Posterior cingulate gyrus (tissue), 11 donors: ENCODE data around the gene MMS19.
"Not testable (repeated sequence)": the region's sequence is repeated elsewhere in the genome, so short reads cannot be mapped to it uniquely, and the experiment has no call there.

ENCODE experiments used
- DNase-seq, 10 donors: peaks; one replicate each; pipeline versions ENCODE4 v3.0.0 to v3.0.0-alpha.2; 2020 to 2021; ENCODE audit warnings: mixed read lengths in 3 of 10
- intact Hi-C: fragments of 100-400 bp; cut with DNase I; formaldehyde crosslinking; loops from one replicate; pipeline ENCODE4 v1.15.1; 2023

Gene MMS19

GRCh38 chr10:97508342-97508741 lies 10.1 kb upstream of the MMS19 start:
- intact Hi-C loops, result no loop called here
- DNase-seq, result no peak

GRCh38 chr10:97506199-97506991 lies 8.2 kb upstream of the MMS19 start:
- no peak for DNase-seq
- intact Hi-C loops, result no loop called here

GRCh38 chr10:97505152-97505551 lies 6.9 kb upstream of the MMS19 start:
- intact Hi-C loops, result no loop called here
- DNase-seq, result no peak

- no peak for DNase-seq
- intact Hi-C loops, result no loop called here
These were observed 5.2 kb upstream of the MMS19 start for GRCh38 chr10:97503406-97503805.

- intact Hi-C loops, result no loop called here
- DNase-seq, result no peak
These were observed 4.7 kb upstream of the MMS19 start for GRCh38 chr10:97502916-97503315.

- intact Hi-C loops, result no loop called here
- DNase-seq, result no peak
These were observed 2.0 kb upstream of the MMS19 start for GRCh38 chr10:97500297-97500575.

GRCh38 chr10:97499561-97500296 lies 1.5 kb upstream of the MMS19 start:
- intact Hi-C loops, result loop anchor here (2.0 to 5.0 kb wide), 3 partner anchors 37 to 52 kb away; partner anchors contain the start of genes EXOSC1 and ZDHHC16

GRCh38 chr10:97498841-97499560 lies 779 bp upstream of the MMS19 start, which contains the start of gene UBTD1:
UBTD1 (plus strand) TSS chr10:97498924; CDS start chr10:97499204, 280 bp downstream.
- peak in 6 of 10 donors; percentile 35 to 91 (median 60) for DNase-seq
- intact Hi-C loops, result loop anchor here (2.0 to 5.0 kb wide), 3 partner anchors 37 to 52 kb away; partner anchors contain the start of genes EXOSC1 and ZDHHC16

More at GRCh38 chr10:97499561-97500296, 1.5 kb upstream of the MMS19 start:
- DNase-seq, result peak in 8 of 10 donors; percentile 27 to 91 (median 46)

GRCh38 chr10:97497572-97498075 lies 598 bp downstream of the MMS19 start:
- intact Hi-C loops, result loop anchor here (2.0 to 5.0 kb wide), 3 partner anchors 35 to 50 kb away; partner anchors contain the start of genes EXOSC1 and ZDHHC16

GRCh38 chr10:97494863-97495506 lies 3.2 kb downstream of the MMS19 start:
- DNase-seq, result no peak
- intact Hi-C loops, result loop anchor here (5.0 kb wide), 3 partner anchors 33 to 147 kb away; partner anchors contain the start of genes EXOSC1, PI4K2A and ZDHHC16

More at GRCh38 chr10:97497572-97498075, 598 bp downstream of the MMS19 start:
- DNase-seq, result peak; percentile 63 to 97 (median 84)

GRCh38 chr10:97494151-97494550 lies 4.1 kb downstream of the MMS19 start:
- intact Hi-C loops, result loop anchor here (5.0 kb wide), 1 partner anchor 148 kb away; the partner anchor contains the start of gene PI4K2A

GRCh38 chr10:97490592-97490991 lies 7.6 kb downstream of the MMS19 start:
- peak in 9 of 10 donors; percentile 33 to 90 (median 41) for DNase-seq
- intact Hi-C loops, result loop anchor here (5.0 kb wide), 1 partner anchor 152 kb away; the partner anchor contains the start of gene PI4K2A

More at GRCh38 chr10:97494151-97494550, 4.1 kb downstream of the MMS19 start:
- peak in 1 of 10 donors; percentile 24 for DNase-seq

GRCh38 chr10:97485647-97486281 lies 12.5 kb downstream of the MMS19 start:
- intact Hi-C loops, result no loop called here
- no peak for DNase-seq

- DNase-seq, result no peak
- intact Hi-C loops, result no loop called here
These were observed 14.3 kb downstream of the MMS19 start for GRCh38 chr10:97483921-97484320.

GRCh38 chr10:97483506-97483905 lies 14.7 kb downstream of the MMS19 start:
- intact Hi-C loops, result no loop called here
- DNase-seq, result no peak

- DNase-seq, result no peak
- intact Hi-C loops, result no loop called here
These were observed 15.8 kb downstream of the MMS19 start for GRCh38 chr10:97482381-97482780.

GRCh38 chr10:97481071-97481470 lies 17.2 kb downstream of the MMS19 start:
- DNase-seq, result no peak
- intact Hi-C loops, result no loop called here

GRCh38 chr10:97479939-97480338 lies 18.3 kb downstream of the MMS19 start:
- intact Hi-C loops, result no loop called here

GRCh38 chr10:97479410-97479809 lies 18.8 kb downstream of the MMS19 start:
- intact Hi-C loops, DNase-seq: not testable (repeated sequence)

More at GRCh38 chr10:97479939-97480338, 18.3 kb downstream of the MMS19 start:
- no peak for DNase-seq
